Activated T-helper 9 cell treated with anti-CD3 and anti-CD28 coated beads, Interleukin-2, amount 50 U/mL, for 16 hours (primary cell): ENCODE measurements around the gene OMP.

ENCODE experiments used
- DNase-seq: peaks from one replicate; pipeline ENCODE4 v3.0.0-alpha.2; 2020; ENCODE audit warnings: low read depth

OMP gene

GRCh38 chr11:77140231-77140851 is 37.7 kb downstream of the OMP start:
- no peak for DNase-seq

GRCh38 chr11:77141034-77141433 is 38.4 kb downstream of the OMP start:
- DNase-seq = no peak

- no peak for DNase-seq
Measured at GRCh38 chr11:77141475-77141874, 38.8 kb downstream of the OMP start.

GRCh38 chr11:77142091-77142975 is 39.7 kb downstream of the OMP start:
- no peak for DNase-seq

- no peak for DNase-seq
Measured at GRCh38 chr11:77143405-77144020, 40.9 kb downstream of the OMP start.

GRCh38 chr11:77144196-77144856 is 41.7 kb downstream of the OMP start:
- no peak for DNase-seq

- no peak for DNase-seq
Measured at GRCh38 chr11:77144857-77145428, 42.3 kb downstream of the OMP start.

- no peak for DNase-seq
Measured at GRCh38 chr11:77146261-77147035, 43.8 kb downstream of the OMP start.

- no peak for DNase-seq
Measured at GRCh38 chr11:77147036-77147315, 44.3 kb downstream of the OMP start.

- DNase-seq = no peak
Measured at GRCh38 chr11:77147668-77148321, 45.2 kb downstream of the OMP start.

- DNase-seq = no peak
Measured at GRCh38 chr11:77148963-77149715, 46.5 kb downstream of the OMP start.

GRCh38 chr11:77149716-77150392 is 47.2 kb downstream of the OMP start:
- no peak for DNase-seq

GRCh38 chr11:77150836-77151235 is 48.2 kb downstream of the OMP start:
- no peak for DNase-seq

GRCh38 chr11:77151804-77152509 is 49.3 kb downstream of the OMP start:
- DNase-seq = peak; percentile 19

GRCh38 chr11:77152846-77153245 is 50.2 kb downstream of the OMP start:
- DNase-seq = no peak
